Measurements from ENCODE around the gene TMEM163.

DNA sequence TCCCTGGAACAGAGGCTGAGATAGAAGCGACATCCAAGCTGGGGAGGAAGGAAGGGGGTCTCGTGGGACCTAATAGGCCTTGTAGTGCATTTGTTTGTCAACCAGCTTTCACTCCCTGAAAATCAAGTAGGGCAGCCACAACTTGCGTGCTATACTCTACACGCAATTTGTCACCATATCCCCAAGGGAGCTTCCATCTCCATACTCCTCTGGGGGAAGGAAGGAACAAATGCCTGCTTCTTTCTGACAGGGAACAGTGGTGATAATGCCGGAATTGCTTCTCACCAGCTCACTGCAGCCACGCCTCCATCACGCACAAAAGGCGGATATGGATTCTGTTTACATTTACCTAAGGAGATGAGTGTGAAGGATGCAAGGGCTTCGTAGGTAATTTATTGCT lies 213.4 kb downstream of the TMEM163 start:
- TF ChIP-seq CTCF (IDR thresholded peaks at IDR 0.05) = no peak
- TF ChIP-seq POLR2A (IDR thresholded peaks at IDR 0.05) = no peak
- TF ChIP-seq EP300 (IDR thresholded peaks at IDR 0.05) = no peak

Data from stomach (tissue), 4 donors.